ENCODE data around the gene OR6B3. TPM values are rescaled to one million over a fixed set of nuclear protein-coding genes. Genes with fewer than 3 reads are reported as not detected.

OR6B3 gene
- total RNA-seq (not detected), polyA plus RNA-seq (not detected)

GRCh38 chr2:240053173-240054155 is at the start of gene OR6B3:
TSS of gene OR6B3 (minus strand) at chr2:240053521.
- intact Hi-C loops (cut with DNase I): no loop called here
- 51 to 52% methylated on average over 28 of the region's 28 CpGs for WGBS, 2 donors
- Histone ChIP-seq H3K27ac (no peak within 1 kb of the TSS), H3K36me3 (no peaks in the 10 kb centered on the region), H3K4me3 (no peak within 1 kb of the TSS), H3K27me3 (peaks cover 0 to 87% (median 35%) of the 10 kb centered on the region in 3 donors), H3K9me3 (no peaks in the 10 kb centered on the region), H3K4me1 (no peaks in the 10 kb centered on the region)
- no peak for TF ChIP-seq CTCF (IDR thresholded peaks at IDR 0.05)
- no peak for TF ChIP-seq POLR2A (IDR thresholded peaks at IDR 0.05)
- no peak for TF ChIP-seq POLR2AphosphoS5 (IDR thresholded peaks at IDR 0.05)
- no peak for TF ChIP-seq EP300 (IDR thresholded peaks at IDR 0.05)
- DNase-seq: no peak

- 36 to 72% methylated on average over 2 of the region's 2 CpGs for WGBS, 2 donors
- H3K9me3 ChIP-seq: peaks cover 0 to 1% (median 0%) of the 10 kb centered on the region in 4 donors
- H3K27me3 ChIP-seq: peaks cover 13 to 66% (median 22%) of the 10 kb centered on the region in 3 donors
- intact Hi-C loops (cut with DNase I): no loop called here
- H3K27ac ChIP-seq: no peak overlapping the region
- no peaks in the 10 kb centered on the region for H3K4me1 ChIP-seq
- H3K36me3 ChIP-seq: no peaks in the 10 kb centered on the region
- DNase-seq: no peak
- H3K4me3 ChIP-seq: no peak overlapping the region
- TF ChIP-seq EP300 (IDR thresholded peaks at IDR 0.05) (no peak), POLR2A (IDR thresholded peaks at IDR 0.05) (no peak)
These were observed 45.0 kb upstream of the OR6B3 start for GRCh38 chr2:240098349-240098748.

DNA sequence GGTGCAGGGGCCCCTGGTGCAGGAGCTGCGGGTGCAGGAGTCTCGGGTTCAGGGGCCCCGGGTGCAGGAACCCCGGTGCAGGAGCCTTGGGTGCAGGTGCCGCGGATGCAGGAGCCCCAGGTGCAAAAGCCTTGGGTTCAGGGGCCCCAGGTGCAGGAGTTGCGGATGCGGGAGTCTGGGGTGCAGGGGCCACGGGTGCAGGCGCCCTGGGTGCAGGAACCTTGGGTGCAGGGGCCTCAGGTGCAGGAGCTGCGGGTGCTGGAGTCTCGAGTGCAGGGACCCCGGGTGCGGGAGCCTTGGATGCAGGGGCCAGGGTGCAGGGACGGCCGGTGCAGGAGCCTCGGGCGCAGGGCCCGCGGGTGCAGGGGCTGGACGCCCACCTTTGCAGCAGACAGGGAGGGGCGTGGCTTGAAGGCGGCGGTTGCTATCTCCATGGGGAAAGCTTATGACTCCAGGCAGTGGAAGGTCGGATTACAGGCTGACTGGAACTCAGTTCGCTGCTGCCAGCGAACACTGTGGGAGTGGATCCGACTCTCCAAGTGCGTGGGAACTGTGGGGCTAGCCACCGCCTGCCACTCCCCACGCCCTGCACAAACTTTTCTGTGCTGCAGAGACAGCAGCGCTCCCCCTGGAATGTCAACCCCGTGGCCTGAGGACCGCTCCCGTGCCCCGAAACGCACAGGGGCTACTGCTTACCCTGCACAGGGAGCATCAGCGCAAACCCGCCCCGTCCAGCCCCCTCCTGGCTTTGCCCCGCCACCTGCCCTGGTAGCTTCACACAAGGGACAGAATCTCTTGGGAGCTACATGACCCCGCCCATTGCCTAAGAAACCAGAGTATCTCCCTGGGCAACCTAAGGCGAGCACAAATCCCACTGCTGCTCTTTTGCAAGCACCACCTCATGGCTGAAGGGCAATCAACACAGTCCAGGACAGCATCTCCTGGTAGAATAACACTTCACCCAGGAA is 42.5 kb upstream of the OR6B3 start:
- DNase-seq: no peak
- peaks cover 0 to 6% (median 2%) of the 10 kb centered on the region in 4 donors for H3K9me3 ChIP-seq

GRCh38 chr2:240089306-240089705 is 36.0 kb upstream of the OR6B3 start:
- no peak overlapping the region for H3K4me3 ChIP-seq
- H3K36me3 ChIP-seq: no peaks in the 10 kb centered on the region
- peaks cover 0 to 24% (median 7%) of the 10 kb centered on the region in 3 donors for H3K27me3 ChIP-seq
- DNase-seq: no peak
- TF ChIP-seq POLR2AphosphoS5 (IDR thresholded peaks at IDR 0.05): no peak
- no peak for TF ChIP-seq EP300 (IDR thresholded peaks at IDR 0.05)
- no peak for TF ChIP-seq CTCF (IDR thresholded peaks at IDR 0.05)
- no peak for TF ChIP-seq POLR2A (IDR thresholded peaks at IDR 0.05)
- no peak overlapping the region for H3K27ac ChIP-seq
- no peaks in the 10 kb centered on the region for H3K4me1 ChIP-seq
- intact Hi-C loops (cut with DNase I): no loop called here
- WGBS, 2 donors: 41 to 66% methylated on average over 5 of the region's 5 CpGs
- H3K9me3 ChIP-seq: peaks cover 3 to 22% (median 8%) of the 10 kb centered on the region in 4 donors

More for the DNA sequence above, 42.5 kb upstream of the OR6B3 start:
- no peak for TF ChIP-seq POLR2A (IDR thresholded peaks at IDR 0.05)
- TF ChIP-seq CTCF (IDR thresholded peaks at IDR 0.05): no peak
- TF ChIP-seq EP300 (IDR thresholded peaks at IDR 0.05): no peak
- no peak for TF ChIP-seq POLR2AphosphoS5 (IDR thresholded peaks at IDR 0.05)
- Histone ChIP-seq H3K27ac (no peak overlapping the region), H3K4me1 (no peaks in the 10 kb centered on the region), H3K4me3 (no peak overlapping the region), H3K27me3 (peaks cover 13 to 75% (median 29%) of the 10 kb centered on the region in 3 donors), H3K36me3 (no peaks in the 10 kb centered on the region)
- intact Hi-C loops (cut with DNase I): no loop called here
- WGBS, 2 donors: 7 to 14% methylated on average over 43 of the region's 43 CpGs
